DMS79 treated with DMSO at 0.1 percent for 48 hours (cell line): ENCODE data around the gene STK4.
"Not testable (repeated sequence)": the region's sequence is repeated elsewhere in the genome, so short reads cannot be mapped to it uniquely, and the experiment has no call there.

Source experiments
- DNase-seq: peaks from one replicate; lab custom pipeline; 2025; lab: John Stamatoyannopoulos, UW

Gene STK4

GRCh38 chr20:45055056-45055455 lies 88.7 kb downstream of the STK4 start:
- DNase-seq, result no peak

- no peak for DNase-seq
Measured at GRCh38 chr20:45056473-45057173, 90.3 kb downstream of the STK4 start.

- no peak for DNase-seq
Measured at GRCh38 chr20:45058168-45058850, 92.0 kb downstream of the STK4 start.

GRCh38 chr20:45059022-45059728 lies 92.9 kb downstream of the STK4 start:
- no peak for DNase-seq

GRCh38 chr20:45060294-45060693 lies 94.0 kb downstream of the STK4 start:
- no peak for DNase-seq

- no peak for DNase-seq
Measured at GRCh38 chr20:45061244-45061643, 94.9 kb downstream of the STK4 start.

- DNase-seq, result not testable (repeated sequence)
Measured at GRCh38 chr20:45063107-45063506, 96.8 kb downstream of the STK4 start.

- DNase-seq, result no peak
Measured at GRCh38 chr20:45064812-45065211, 98.5 kb downstream of the STK4 start.

- no peak for DNase-seq
Measured at GRCh38 chr20:45066372-45066771, 100.1 kb downstream of the STK4 start.

GRCh38 chr20:45067087-45067486 lies 100.8 kb downstream of the STK4 start:
- no peak for DNase-seq

- DNase-seq, result no peak
Measured at GRCh38 chr20:45067558-45067957, 101.2 kb downstream of the STK4 start.

- no peak for DNase-seq
Measured at GRCh38 chr20:45069261-45069660, 102.9 kb downstream of the STK4 start.

- DNase-seq, result no peak
Measured at GRCh38 chr20:45070932-45071632, 104.8 kb downstream of the STK4 start.

- DNase-seq, result no peak
Measured at GRCh38 chr20:45072066-45072465, 105.8 kb downstream of the STK4 start.

GRCh38 chr20:45073221-45073620 lies 106.9 kb downstream of the STK4 start:
- no peak for DNase-seq

- no peak for DNase-seq
Measured at GRCh38 chr20:45077559-45077958, 111.2 kb downstream of the STK4 start.

- no peak for DNase-seq
Measured at GRCh38 chr20:45080867-45081624, 114.7 kb downstream of the STK4 start.

- DNase-seq, result no peak
Measured at GRCh38 chr20:45082468-45082867, 116.2 kb downstream of the STK4 start.

GRCh38 chr20:45083127-45083526 lies 116.8 kb downstream of the STK4 start:
- no peak for DNase-seq

GRCh38 chr20:45085289-45085688 lies 119.0 kb downstream of the STK4 start:
- DNase-seq, result no peak

GRCh38 chr20:45085867-45086266 lies 119.6 kb downstream of the STK4 start:
- no peak for DNase-seq
